Hematopoietic multipotent progenitor cell treated with erythropoietin and hydrocortisone succinate and interleukin-3 and kit ligand, for 6 days (in vitro differentiated cells): ENCODE results near the gene P4HB.

Experiments used
- DNase-seq: peaks from one replicate; pipeline ENCODE4 v3.0.0-alpha.2; 2015

P4HB gene

GRCh38 chr17:81867170-81867990 is 7.0 kb upstream of the P4HB start:
- peak; percentile 51 for DNase-seq

- no peak for DNase-seq
Measured at GRCh38 chr17:81866440-81867169, 6.3 kb upstream of the P4HB start.

- DNase-seq: no peak
Measured at GRCh38 chr17:81865733-81866439, 5.6 kb upstream of the P4HB start.

GRCh38 chr17:81865358-81865732 is 5.0 kb upstream of the P4HB start:
- no peak for DNase-seq

- no peak for DNase-seq
Measured at GRCh38 chr17:81863833-81864768, 3.8 kb upstream of the P4HB start.

GRCh38 chr17:81863123-81863675 is 2.9 kb upstream of the P4HB start:
- peak; percentile 42 for DNase-seq

GRCh38 chr17:81860756-81861568 is 627 bp upstream of the P4HB start:
- peak; percentile 100 for DNase-seq

GRCh38 chr17:81858967-81859905 is 1.1 kb downstream of the P4HB start:
- DNase-seq: peak; percentile 72

- no peak for DNase-seq
Measured at GRCh38 chr17:81858170-81858966, 2.0 kb downstream of the P4HB start.

- DNase-seq: no peak
Measured at GRCh38 chr17:81854974-81855774, 5.2 kb downstream of the P4HB start.

GRCh38 chr17:81852237-81852636 is 8.1 kb downstream of the P4HB start:
- DNase-seq: no peak

- no peak for DNase-seq
Measured at GRCh38 chr17:81851423-81851822, 8.9 kb downstream of the P4HB start.

- no peak for DNase-seq
Measured at GRCh38 chr17:81849457-81849856, 10.9 kb downstream of the P4HB start.

GRCh38 chr17:81846743-81847689 is 13.3 kb downstream of the P4HB start:
- DNase-seq: no peak

- DNase-seq: no peak
Measured at GRCh38 chr17:81845881-81846742, 14.2 kb downstream of the P4HB start.

GRCh38 chr17:81845361-81845760 is 15.0 kb downstream of the P4HB start:
- no peak for DNase-seq
